HTR-8/SVneo (cell line): ENCODE results near the gene ERMP1.

Experiments
- DNase-seq: peaks from one replicate; pipeline ENCODE4 v3.0.0; 2011; ENCODE audit warnings: low spot score, mixed read lengths; ENCODE audit not compliant: insufficient read length
- FAIRE-seq: peaks from 2 replicates; lab custom pipeline; 2011; peaks lifted over from hg19 to GRCh38; lab: Jason Lieb, UNC

ERMP1 gene

DNA sequence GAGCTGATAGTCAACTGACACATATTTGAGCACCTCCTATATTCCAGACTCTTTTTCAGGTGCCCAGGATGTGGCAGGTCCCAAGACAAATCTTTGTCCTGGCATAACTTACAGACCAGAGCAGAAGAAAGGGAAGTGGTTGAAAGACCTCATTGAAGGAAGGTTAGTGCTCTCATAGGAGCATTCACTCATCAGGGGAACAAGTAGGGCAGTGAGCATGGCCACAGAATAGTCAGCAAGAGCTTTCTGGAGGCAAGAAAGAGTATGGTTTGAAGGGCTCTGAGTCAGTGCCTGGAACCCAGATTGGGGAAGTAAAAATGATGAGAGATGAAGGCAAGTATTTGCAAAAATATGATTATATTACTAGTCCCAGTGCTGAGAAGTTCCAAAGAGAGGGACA, 25.0 kb upstream of the ERMP1 start:
- FAIRE-seq (no peak), DNase-seq (no peak)

DNA sequence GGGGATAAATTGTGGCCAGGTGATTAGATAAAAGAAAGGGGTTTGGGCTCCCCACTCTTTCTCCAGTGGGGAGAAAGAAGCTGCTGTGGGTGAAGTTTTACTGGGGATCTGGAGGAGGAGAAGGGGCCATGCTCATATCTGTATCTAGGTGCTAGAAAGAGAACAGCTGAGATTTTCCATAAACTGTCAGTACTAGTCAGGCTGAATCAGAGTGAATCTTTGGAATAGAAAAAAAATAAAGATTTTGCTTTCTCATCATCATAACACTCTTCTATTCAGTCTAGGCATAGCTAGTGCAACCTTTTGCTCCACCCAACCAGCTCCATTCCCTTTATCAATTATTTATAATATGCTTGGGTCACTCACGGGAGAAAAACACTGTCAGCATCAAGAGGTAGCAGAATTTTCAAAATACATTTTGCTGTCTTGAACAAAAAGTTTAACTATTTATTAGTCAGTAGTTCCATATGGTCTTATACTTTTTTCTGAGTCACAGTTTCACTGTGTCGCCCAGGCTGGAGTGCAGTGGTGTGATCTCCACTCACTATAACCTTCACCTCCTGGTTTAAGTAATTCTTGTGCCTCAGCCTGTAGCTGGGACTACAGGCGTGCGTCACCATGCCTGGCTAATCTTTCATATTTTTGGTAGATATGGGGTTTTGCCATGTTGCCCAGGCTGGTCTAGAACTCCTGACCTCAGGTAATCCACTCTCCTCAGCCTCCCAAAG, 21.3 kb upstream of the ERMP1 start:
- DNase-seq = no peak
- no peak for FAIRE-seq

- DNase-seq (no peak), FAIRE-seq (no peak)
Measured at GRCh38 chr9:5853617-5854016, 20.7 kb upstream of the ERMP1 start.

GRCh38 chr9:5852987-5853386, 20.1 kb upstream of the ERMP1 start:
- no peak for DNase-seq
- FAIRE-seq = no peak

DNA sequence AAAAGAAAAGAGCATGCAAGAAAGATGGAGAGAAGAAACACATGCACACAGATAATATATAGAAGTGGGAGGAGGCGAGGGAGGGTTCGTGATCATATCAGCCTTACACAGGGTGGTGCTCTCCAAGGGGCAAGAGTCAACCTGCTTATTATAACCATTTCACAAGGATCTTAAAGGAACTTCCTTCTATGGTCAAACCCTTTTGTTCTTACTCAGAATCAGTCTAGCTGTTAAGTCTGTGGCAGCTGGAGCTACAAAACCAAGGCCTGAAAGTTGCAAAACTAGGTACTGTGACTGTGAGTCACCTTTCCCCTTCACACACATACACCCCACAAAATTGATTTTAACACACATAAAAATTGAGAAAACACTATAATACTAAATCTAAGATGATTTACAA, 18.5 kb upstream of the ERMP1 start:
- no peak for DNase-seq
- no peak for FAIRE-seq

DNA sequence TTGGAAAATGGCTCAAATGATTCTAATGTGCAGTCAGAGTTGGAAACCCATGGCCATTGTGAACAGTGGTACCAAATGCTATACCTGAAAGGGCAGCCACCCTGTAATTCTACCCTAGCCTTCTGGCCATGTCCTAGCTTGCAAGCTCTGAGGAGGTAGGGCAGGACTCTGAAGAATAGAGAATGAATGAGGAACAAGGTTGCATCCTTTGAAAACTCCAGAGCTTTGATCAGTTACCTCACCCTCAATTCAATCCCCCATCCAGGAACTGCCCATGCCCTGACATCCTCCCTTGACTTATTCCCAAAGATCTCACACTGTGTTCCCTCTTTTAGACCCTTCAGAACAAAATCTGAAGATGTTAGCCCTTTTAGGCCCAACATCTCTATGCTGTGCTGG, 17.8 kb upstream of the ERMP1 start:
- FAIRE-seq (no peak), DNase-seq (no peak)

GRCh38 chr9:5848372-5848882, 15.5 kb upstream of the ERMP1 start:
- DNase-seq (no peak), FAIRE-seq (no peak)

DNA sequence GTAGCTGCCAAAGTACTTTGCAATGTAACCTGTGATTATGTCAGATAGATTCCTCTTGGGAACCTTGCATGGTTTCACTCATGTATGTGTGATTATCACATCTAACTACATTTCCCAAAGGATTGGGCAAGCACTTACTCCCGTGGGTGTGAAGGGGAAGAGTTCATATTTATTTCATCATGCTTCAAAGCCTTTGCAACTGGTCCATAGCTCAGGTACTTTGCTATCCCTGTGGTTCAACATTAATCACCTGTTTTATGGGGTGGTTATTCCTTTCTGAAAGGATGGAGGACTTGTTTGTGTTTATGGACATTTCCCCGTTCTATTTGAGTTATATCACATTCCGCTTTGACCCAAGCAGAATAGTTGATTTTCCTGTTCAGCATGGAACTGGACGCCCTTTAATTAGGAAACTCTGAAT, 13.6 kb upstream of the ERMP1 start:
- no peak for FAIRE-seq
- DNase-seq = no peak

DNA sequence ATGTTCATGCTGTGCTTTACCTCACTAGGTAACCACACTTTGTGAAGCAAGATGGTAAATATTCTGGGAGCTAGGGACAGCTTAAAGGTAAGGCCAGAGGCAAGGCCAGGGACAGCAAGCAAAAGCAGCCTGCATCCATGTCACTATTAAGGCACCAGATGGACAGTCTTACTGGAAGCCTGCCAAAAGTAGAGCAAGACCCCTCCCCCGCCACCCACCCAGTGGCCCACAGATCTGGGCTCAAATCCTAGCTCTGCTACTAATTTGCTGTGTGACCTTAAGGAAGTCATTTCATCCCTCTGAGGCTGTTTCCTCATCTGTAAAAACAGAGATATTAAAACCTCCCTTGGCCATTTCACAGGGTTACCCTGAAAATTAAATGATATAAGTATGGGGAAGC, 13.2 kb upstream of the ERMP1 start:
- DNase-seq = no peak
- FAIRE-seq = no peak

DNA sequence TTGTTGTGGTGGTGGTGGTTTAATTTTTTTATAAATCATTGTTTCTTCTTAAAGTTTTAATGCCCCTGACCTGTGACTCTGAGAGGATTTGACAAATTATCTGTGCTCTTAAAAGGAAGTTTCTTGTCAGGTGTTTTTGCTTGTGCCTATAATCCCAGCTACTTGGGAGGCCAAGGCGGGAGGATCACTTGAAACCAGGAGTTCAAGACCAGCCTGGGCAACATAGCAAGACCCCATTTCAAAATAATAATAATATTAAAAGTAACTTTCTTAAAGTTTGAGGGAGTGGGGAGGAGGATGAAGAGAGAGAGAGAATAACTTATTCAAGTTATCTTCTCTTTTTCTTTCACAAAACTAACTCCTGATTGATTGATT, 12.2 kb upstream of the ERMP1 start:
- no peak for FAIRE-seq
- DNase-seq = no peak

DNA sequence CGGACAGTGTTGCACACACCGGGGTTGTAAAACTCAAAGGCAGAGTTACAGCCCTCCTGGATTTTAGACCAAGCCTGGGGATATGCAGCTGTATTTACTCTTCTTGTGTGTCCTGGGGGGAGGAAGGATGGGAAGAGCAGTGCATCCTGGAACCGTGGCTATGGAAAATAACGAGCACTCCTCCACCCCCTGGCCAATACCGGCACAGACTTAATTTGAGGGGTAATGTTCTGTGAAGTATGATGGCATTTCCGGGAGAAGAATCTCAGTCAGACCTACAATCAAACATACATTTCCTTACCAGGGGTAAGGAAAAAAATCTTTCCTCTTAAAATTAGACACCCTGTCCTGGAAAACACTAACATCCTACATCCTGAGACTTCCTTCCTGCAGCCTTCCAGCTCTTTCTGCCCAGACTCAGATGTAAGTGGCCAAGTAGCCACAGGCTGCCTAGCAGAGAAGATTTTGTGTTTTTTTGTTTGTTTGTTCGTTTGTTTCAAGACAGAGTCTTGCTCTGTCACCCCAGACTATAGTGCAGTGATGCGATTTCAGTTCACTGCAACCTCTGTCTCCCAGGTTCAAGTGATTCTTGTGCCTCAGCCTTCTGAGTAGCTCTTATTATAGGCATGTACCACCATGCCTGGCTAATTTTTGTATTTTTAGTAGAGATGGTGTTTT, 11.0 kb upstream of the ERMP1 start:
- FAIRE-seq (no peak), DNase-seq (peak; percentile 39)

GRCh38 chr9:5842929-5843793, 10.2 kb upstream of the ERMP1 start:
- no peak for FAIRE-seq
- no peak for DNase-seq

DNA sequence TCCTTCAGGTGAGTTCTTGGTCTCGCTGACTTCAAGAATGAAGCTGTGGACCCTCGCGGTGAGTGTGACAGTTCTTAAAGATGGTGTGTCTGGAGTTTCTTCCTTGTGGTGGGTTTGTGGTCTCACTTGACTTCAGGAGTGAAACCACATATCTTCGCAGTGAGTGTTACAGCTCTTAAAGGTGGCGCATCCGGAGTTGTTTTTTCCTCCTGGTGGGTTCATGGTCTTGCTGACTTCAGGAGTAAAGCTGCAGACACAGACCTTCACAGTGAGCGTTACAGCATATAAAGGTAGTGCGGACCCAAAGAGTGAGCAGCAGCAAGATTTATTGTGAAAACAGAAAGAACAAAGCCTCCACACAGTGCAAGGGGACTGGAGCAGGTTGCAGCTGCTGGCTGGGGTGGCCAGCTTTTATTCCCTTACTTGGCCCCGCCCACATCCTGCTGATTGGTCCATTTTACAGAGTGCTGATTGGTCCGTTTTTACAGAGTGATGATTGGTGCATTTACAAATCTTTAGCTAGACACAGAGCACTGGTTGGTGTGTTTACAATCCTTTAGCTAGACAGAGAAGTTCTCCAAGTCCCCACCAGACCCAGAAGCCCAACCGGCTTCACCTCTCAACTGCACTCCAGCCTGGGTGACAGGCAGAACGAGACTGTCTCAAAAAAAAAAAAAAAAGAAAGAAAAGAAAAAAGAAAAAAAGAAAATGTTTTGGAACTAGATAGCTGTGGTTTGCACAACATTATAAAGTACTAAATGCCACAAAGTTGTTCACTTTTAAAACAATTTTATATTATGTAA, 9.1 kb upstream of the ERMP1 start:
- FAIRE-seq (no peak), DNase-seq (no peak)

DNA sequence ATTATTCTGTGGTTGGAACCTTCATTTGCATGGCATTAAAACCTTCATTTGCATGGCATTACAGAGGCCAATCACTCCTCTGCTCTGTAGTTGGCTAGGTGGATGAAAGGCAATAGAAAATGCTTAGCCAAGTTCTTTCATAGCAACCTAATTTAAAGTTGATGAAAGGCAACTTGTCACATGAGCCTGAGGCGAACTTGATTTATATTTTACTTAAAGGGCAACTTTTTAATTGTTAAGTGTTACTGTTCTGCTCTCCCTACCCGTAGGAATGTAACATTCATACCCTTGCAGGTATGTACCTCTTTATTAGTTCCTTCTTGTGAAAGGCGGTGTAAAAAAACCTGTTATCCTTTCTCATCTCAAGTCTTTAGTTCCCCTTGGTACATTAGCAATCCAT, 7.9 kb upstream of the ERMP1 start:
- no peak for FAIRE-seq
- DNase-seq = no peak

DNA sequence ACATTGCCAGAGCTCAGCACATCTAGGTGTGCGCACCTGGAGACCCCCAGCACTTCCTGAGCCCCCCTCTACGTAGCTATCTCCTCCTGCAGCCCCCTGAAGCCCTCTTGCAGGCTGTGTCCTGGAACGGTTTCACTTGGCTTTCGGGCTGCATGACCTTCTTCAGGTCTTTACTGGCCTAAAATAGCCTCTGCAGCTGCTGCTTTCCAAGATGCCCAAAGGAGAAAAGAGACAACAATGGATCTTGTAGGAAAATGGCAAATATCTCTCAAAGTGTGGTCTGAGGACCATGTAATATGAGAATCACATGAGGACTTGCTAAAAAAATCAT, 6.6 kb upstream of the ERMP1 start:
- FAIRE-seq (no peak), DNase-seq (no peak)

GRCh38 chr9:5838884-5839571, 6.1 kb upstream of the ERMP1 start:
- DNase-seq (peak; percentile 29), FAIRE-seq (no peak)

- no peak for FAIRE-seq
Measured at GRCh38 chr9:5835808-5836207, 2.9 kb upstream of the ERMP1 start.

DNA sequence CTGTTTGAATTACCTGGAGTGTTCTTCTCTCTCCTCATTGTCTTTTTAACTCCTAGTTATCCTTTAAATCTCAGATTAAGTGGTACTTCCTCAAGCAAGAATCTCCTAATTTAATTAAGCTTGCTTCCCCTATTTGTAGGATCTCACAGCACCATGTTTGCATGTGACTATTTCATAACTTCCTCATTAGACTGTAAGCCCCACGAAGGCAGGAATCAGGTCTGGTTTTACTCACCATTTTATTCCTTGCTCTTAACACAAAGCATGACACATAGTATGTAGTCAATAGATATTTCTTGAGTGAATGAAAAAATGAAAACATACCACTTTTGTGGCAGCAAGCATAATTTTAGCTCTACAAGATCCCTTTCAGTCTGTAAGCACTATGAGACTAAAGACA, 1.3 kb upstream of the ERMP1 start:
- DNase-seq = no peak
- no peak for FAIRE-seq

More at GRCh38 chr9:5835808-5836207, 2.9 kb upstream of the ERMP1 start:
- no peak for DNase-seq

GRCh38 chr9:5832071-5832537, 813 bp downstream of the ERMP1 start:
- DNase-seq (no peak), FAIRE-seq (no peak)
